ENCODE data around the gene MRTFA.

DNA sequence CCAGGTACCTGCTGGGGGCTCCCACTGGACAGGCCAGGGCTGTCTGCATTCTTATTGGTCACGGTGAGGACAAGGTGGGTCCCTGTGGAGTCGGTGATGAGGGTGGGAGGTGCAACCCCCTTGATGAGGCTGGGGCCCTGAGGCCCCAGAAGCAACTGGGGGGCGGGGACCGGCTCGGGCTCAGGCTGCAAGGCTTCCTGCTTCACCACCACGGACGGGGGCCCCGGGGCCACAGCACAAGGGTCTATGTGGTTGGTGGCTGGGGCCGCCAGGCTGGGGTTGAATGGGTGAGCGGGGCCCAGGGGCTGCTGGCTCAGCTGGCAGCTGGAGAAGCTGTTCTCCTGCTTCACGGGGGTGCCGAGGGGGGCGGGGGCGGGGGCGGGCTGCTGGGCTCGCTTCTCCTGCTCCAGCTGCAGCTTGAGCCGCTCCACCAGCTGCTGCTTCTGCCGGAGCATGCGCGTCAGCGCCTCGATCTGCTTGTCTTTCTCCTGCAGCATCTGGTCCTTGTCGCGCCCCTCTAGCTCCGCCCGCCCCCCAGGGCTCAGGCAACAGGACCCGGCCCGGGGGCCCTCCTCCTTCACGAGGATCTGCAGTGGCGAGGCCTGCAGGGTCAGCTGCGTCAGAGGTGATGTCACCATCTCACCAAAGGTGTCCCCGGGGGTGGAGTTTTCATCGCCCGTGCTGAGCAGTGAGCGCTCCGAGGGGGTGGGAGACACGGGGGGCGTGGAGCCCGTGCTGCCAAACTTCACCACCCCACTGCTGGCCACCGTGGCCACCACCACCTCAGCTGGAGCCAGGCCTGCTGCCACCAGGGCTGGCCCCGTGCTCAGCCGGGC is 217.9 kb downstream of the MRTFA start:
- TF ChIP-seq, protein P1, sequence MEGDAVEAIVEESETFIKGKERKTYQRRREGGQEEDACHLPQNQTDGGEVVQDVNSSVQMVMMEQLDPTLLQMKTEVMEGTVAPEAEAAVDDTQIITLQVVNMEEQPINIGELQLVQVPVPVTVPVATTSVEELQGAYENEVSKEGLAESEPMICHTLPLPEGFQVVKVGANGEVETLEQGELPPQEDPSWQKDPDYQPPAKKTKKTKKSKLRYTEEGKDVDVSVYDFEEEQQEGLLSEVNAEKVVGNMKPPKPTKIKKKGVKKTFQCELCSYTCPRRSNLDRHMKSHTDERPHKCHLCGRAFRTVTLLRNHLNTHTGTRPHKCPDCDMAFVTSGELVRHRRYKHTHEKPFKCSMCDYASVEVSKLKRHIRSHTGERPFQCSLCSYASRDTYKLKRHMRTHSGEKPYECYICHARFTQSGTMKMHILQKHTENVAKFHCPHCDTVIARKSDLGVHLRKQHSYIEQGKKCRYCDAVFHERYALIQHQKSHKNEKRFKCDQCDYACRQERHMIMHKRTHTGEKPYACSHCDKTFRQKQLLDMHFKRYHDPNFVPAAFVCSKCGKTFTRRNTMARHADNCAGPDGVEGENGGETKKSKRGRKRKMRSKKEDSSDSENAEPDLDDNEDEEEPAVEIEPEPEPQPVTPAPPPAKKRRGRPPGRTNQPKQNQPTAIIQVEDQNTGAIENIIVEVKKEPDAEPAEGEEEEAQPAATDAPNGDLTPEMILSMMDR (IDR thresholded peaks at IDR 0.05): no peak
- TF ChIP-seq POLR2A (IDR thresholded peaks at IDR 0.05): no peak

Measured in lower leg skin (tissue), 3 donors.